GM12864 (cell line): ENCODE results near the gene CTTNBP2.

Experiments
- DNase-seq: peaks from one replicate; pipeline ENCODE4 v3.0.0-alpha.2; 2011; ENCODE audit warnings: low read depth
- H3K4me3 ChIP-seq: 2 replicates; pipeline ENCODE4 v1.5.1; 2011; ENCODE audit warnings: mild to moderate bottlenecking, low read depth, low read length, control low read depth
- CTCF ChIP-seq: IDR thresholded peaks from 2 replicates; pipeline ENCODE4 v1.5.1; 2011; ENCODE audit warnings: low read depth, mild to moderate bottlenecking, moderate library complexity, low read length, control low read depth, inconsistent platforms; ENCODE audit errors: missing control alignments

Gene CTTNBP2

DNA sequence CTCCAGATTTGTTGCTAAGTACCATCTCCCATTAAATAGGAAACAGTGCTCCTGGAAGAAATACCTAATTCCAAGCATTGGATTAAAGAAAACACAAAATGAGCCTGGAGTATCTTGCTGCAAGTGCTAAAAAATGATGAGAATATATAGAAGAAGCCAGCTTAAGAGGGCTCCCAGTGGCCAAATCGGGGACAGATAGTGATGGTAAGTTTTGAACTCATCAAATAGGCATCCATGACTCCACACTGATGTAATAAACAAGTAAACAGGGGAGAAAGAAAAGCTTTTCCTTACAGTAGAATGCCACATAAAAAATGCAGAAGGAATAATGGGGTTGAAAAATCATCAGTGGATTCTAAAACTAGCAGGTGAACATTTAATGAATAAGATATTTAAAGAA is 72.4 kb downstream of the CTTNBP2 start:
- TF ChIP-seq CTCF, result no peak
- DNase-seq, result no peak
- no peak overlapping the region for H3K4me3 ChIP-seq

- TF ChIP-seq CTCF, result no peak
- no peak overlapping the region for H3K4me3 ChIP-seq
- DNase-seq, result no peak
Observed at GRCh38 chr7:117800406-117800805, 72.8 kb downstream of the CTTNBP2 start.

GRCh38 chr7:117796889-117797288 is 76.4 kb downstream of the CTTNBP2 start:
- no peak overlapping the region for H3K4me3 ChIP-seq
- DNase-seq, result no peak

DNA sequence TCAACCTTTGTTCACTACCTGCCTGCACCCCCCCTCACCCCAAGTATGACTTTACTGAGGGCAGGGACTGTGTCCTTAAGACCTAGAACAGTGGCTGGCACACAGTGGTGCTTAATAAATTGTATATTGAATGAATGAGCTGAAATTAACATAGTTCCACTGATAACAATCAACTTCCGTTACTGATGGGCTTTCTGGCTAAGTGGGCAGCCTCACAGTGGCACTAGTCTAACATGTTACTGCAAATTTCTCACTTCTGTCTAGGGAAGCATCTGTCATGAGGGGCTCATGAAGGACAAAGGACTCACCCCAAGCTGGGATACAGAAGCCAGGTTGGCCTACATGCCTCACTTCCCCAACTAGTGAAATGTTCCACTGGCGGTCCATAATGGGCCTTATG is 79.3 kb downstream of the CTTNBP2 start:
- TF ChIP-seq CTCF, result no peak
- H3K4me3 ChIP-seq, result no peak overlapping the region
- no peak for DNase-seq

More at GRCh38 chr7:117796889-117797288, 76.4 kb downstream of the CTTNBP2 start:
- no peak for TF ChIP-seq CTCF

- H3K4me3 ChIP-seq, result no peak overlapping the region
- no peak for DNase-seq
- no peak for TF ChIP-seq CTCF
Observed at GRCh38 chr7:117793521-117793920, 79.7 kb downstream of the CTTNBP2 start.

- no peak for DNase-seq
- TF ChIP-seq CTCF, result peak; percentile 38
- no peak overlapping the region for H3K4me3 ChIP-seq
Observed at GRCh38 chr7:117791877-117792780, 81.1 kb downstream of the CTTNBP2 start.

DNA sequence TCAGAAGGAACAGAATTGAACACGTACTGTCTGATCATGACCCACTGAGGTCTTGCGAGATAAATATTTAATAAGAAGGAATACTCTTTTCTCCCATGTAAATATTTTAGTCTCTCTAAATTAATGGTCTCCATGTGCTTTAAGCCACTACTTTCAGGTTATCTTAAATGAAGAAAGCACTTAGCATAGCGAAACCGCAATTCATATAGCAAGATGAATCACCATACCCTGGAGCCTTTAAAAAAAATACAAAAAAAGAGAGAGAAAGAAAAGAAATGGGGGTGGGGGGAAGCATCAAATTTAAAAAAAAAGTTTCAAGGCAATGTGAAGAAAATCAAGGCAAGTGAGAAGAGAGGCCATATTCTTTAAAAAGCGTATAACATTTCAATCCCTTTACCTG is 82.5 kb downstream of the CTTNBP2 start:
- no peak overlapping the region for H3K4me3 ChIP-seq
- TF ChIP-seq CTCF, result no peak
- no peak for DNase-seq
